Mesendoderm (in vitro differentiated cells): ENCODE measurements around the gene CRTC1.
"Not testable (repeated sequence)": the region's sequence is repeated elsewhere in the genome, so short reads cannot be mapped to it uniquely, and the experiment has no call there.

ENCODE experiments used
- DNase-seq: peaks from one replicate; pipeline ENCODE4 v3.0.0; 2013
- H2AK5ac ChIP-seq: 2 replicates; pipeline ENCODE4 v1.6.1; 2013; ENCODE audit warnings: low read length, inconsistent platforms
- H2BK120ac ChIP-seq: 2 replicates; pipeline ENCODE4 v1.6.1; 2013; ENCODE audit warnings: low read depth, mild to moderate bottlenecking, low read length, moderate library complexity, mixed read lengths
- H2BK15ac ChIP-seq: replicated peaks from 2 replicates; pipeline ENCODE4 v1.6.1; 2013; ENCODE audit warnings: low read depth, mild to moderate bottlenecking, moderate library complexity
- H2BK5ac ChIP-seq: 2 replicates; pipeline ENCODE4 v1.6.1; 2013; ENCODE audit warnings: low read length, inconsistent platforms
- H3K18ac ChIP-seq: 2 replicates; pipeline ENCODE4 v1.6.1; 2013; ENCODE audit warnings: mild to moderate bottlenecking, low read length, mixed read lengths
- H3K23ac ChIP-seq: one replicate; pipeline ENCODE4 v1.6.1; 2013; ENCODE audit warnings: low read length
- H3K27ac ChIP-seq: 2 replicates; pipeline ENCODE4 v1.5.1; 2013; ENCODE audit warnings: low read depth, mild to moderate bottlenecking, inconsistent platforms, low read length, moderate library complexity
- H3K27me3 ChIP-seq: 2 replicates; pipeline ENCODE4 v1.6.1; 2013; ENCODE audit warnings: low read length, control low read depth, mild to moderate bottlenecking, inconsistent platforms; ENCODE audit not compliant: insufficient read depth, poor library complexity
- H3K36me3 ChIP-seq: 2 replicates; pipeline ENCODE4 v1.6.1; 2013; ENCODE audit warnings: low read length, inconsistent platforms; ENCODE audit not compliant: control insufficient read depth, insufficient read depth
- H3K4ac ChIP-seq: one replicate; pipeline ENCODE4 v1.6.1; 2013; ENCODE audit warnings: low read depth, mild to moderate bottlenecking, low read length, moderate library complexity
- H3K4me1 ChIP-seq: 2 replicates; pipeline ENCODE4 v1.6.1; 2013; ENCODE audit warnings: low read depth, low read length, inconsistent platforms; ENCODE audit not compliant: control insufficient read depth
- H3K4me2 ChIP-seq: 2 replicates; pipeline ENCODE4 v1.6.1; 2013; ENCODE audit warnings: low read length
- H3K4me3 ChIP-seq: 2 replicates; pipeline ENCODE4 v1.5.1; 2013; ENCODE audit warnings: mild to moderate bottlenecking, low read length
- H3K56ac ChIP-seq: one replicate; pipeline ENCODE4 v1.6.1; 2013; ENCODE audit warnings: low read length
- H3K79me1 ChIP-seq: 2 replicates; pipeline ENCODE4 v1.6.1; 2013; ENCODE audit warnings: low read length, inconsistent platforms
- H3K79me2 ChIP-seq: 2 replicates; pipeline ENCODE4 v1.6.1; 2013; ENCODE audit warnings: mild to moderate bottlenecking, low read length; ENCODE audit not compliant: control insufficient read depth, insufficient read depth
- H3K9ac ChIP-seq: 2 replicates; pipeline ENCODE4 v1.6.1; 2013; ENCODE audit warnings: low read length, inconsistent platforms
- H4K5ac ChIP-seq: one replicate; pipeline ENCODE4 v1.6.1; 2013; ENCODE audit warnings: low read length
- H4K8ac ChIP-seq: one replicate; pipeline ENCODE4 v1.6.1; 2013; ENCODE audit warnings: low read depth, mild to moderate bottlenecking, control low read depth, low read length, moderate library complexity
- WGBS: extraction: QIAGEN DNeasy Blood & Tissue Kit; methylation state at CpG from one replicate; pipeline ENCODE4 v1.1.7; 2013; ENCODE audit warnings: low lambda C conversion rate, missing lambda C conversion rate; ENCODE audit not compliant: insufficient coverage; ENCODE audit errors: extremely low coverage; 5-methylcytosine and 5-hydroxymethylcytosine counted together

Gene CRTC1

GRCh38 chr19:18733762-18734332 is 50.4 kb downstream of the CRTC1 start:
- H4K5ac ChIP-seq, H2BK5ac ChIP-seq, H3K4me1 ChIP-seq, H2BK15ac ChIP-seq, H3K27me3 ChIP-seq, DNase-seq, H3K4me3 ChIP-seq, H2AK5ac ChIP-seq, H3K27ac ChIP-seq, H2BK120ac ChIP-seq, H3K18ac ChIP-seq, H3K36me3 ChIP-seq, H4K8ac ChIP-seq, H3K9ac ChIP-seq, H3K4ac ChIP-seq, H3K23ac ChIP-seq, H3K79me1 ChIP-seq, H3K56ac ChIP-seq, H3K4me2 ChIP-seq, H3K79me2 ChIP-seq: not testable (repeated sequence)
- no CpG with 5 or more reads among the region's 11 CpGs for WGBS

GRCh38 chr19:18735324-18735723 is 51.8 kb downstream of the CRTC1 start:
- Histone ChIP-seq H3K18ac (no peak overlapping the region), H3K4me1 (peaks cover 3% of the 10 kb centered on the region), H3K36me3 (no peaks in the 10 kb centered on the region), H3K4me2 (no peak overlapping the region), H4K8ac (no peak overlapping the region), H2AK5ac (no peak overlapping the region), H2BK120ac (no peak overlapping the region), H3K27ac (no peak overlapping the region), H2BK5ac (no peak overlapping the region), H3K4me3 (no peak overlapping the region), H3K27me3 (no peaks in the 10 kb centered on the region), H3K56ac (no peak overlapping the region), H3K23ac (no peak overlapping the region), H4K5ac (no peak overlapping the region), H3K9ac (no peak overlapping the region), H3K79me2 (no peaks in the 10 kb centered on the region), H3K4ac (no peak overlapping the region), H2BK15ac (no peak overlapping the region), H3K79me1 (no peaks in the 10 kb centered on the region)
- DNase-seq, result no peak
- WGBS, result no CpG with 5 or more reads among the region's 14 CpGs

GRCh38 chr19:18735752-18736151 is 52.3 kb downstream of the CRTC1 start:
- Histone ChIP-seq H3K56ac (no peak overlapping the region), H3K18ac (no peak overlapping the region), H3K27me3 (no peaks in the 10 kb centered on the region), H2BK120ac (no peak overlapping the region), H3K79me2 (no peaks in the 10 kb centered on the region), H3K79me1 (no peaks in the 10 kb centered on the region), H2BK15ac (no peak overlapping the region), H3K4me3 (no peak overlapping the region), H3K9ac (no peak overlapping the region), H3K23ac (no peak overlapping the region), H3K27ac (no peak overlapping the region), H2BK5ac (no peak overlapping the region), H4K8ac (no peak overlapping the region), H3K36me3 (no peaks in the 10 kb centered on the region), H3K4me1 (peaks cover 3% of the 10 kb centered on the region), H2AK5ac (no peak overlapping the region), H3K4ac (no peak overlapping the region), H4K5ac (no peak overlapping the region), H3K4me2 (no peak overlapping the region)
- WGBS, result no CpG with 5 or more reads among the region's 9 CpGs
- DNase-seq, result no peak

GRCh38 chr19:18736415-18737336 is 53.2 kb downstream of the CRTC1 start:
- Histone ChIP-seq H2BK120ac (no peak overlapping the region), H4K5ac (no peak overlapping the region), H3K27me3 (no peaks in the 10 kb centered on the region), H3K9ac (no peak overlapping the region), H3K23ac (no peak overlapping the region), H2BK5ac (no peak overlapping the region), H3K18ac (no peak overlapping the region), H3K4me3 (no peak overlapping the region), H3K79me1 (no peaks in the 10 kb centered on the region), H3K79me2 (no peaks in the 10 kb centered on the region), H3K4me2 (no peak overlapping the region), H3K4me1 (no peaks in the 10 kb centered on the region), H3K27ac (no peak overlapping the region), H3K36me3 (no peaks in the 10 kb centered on the region), H2AK5ac (no peak overlapping the region), H2BK15ac (no peak overlapping the region), H4K8ac (no peak overlapping the region), H3K56ac (no peak overlapping the region), H3K4ac (no peak overlapping the region)
- no CpG with 5 or more reads among the region's 27 CpGs for WGBS
- no peak for DNase-seq

- no peak overlapping the region for H4K8ac ChIP-seq
- H3K4ac ChIP-seq, result no peak overlapping the region
- no peak overlapping the region for H3K27ac ChIP-seq
- no peak overlapping the region for H3K9ac ChIP-seq
- no peak overlapping the region for H4K5ac ChIP-seq
- no peak overlapping the region for H2BK15ac ChIP-seq
- WGBS, result no CpG with 5 or more reads among the region's 10 CpGs
- H3K18ac ChIP-seq, result no peak overlapping the region
- H3K4me1 ChIP-seq, result no peaks in the 10 kb centered on the region
- no peak overlapping the region for H3K56ac ChIP-seq
- no peaks in the 10 kb centered on the region for H3K79me1 ChIP-seq
- no peak for DNase-seq
- no peak overlapping the region for H3K23ac ChIP-seq
- H3K4me2 ChIP-seq, result no peak overlapping the region
- H2AK5ac ChIP-seq, result no peak overlapping the region
- no peak overlapping the region for H2BK120ac ChIP-seq
- H2BK5ac ChIP-seq, result no peak overlapping the region
- no peaks in the 10 kb centered on the region for H3K27me3 ChIP-seq
- no peaks in the 10 kb centered on the region for H3K36me3 ChIP-seq
- H3K79me2 ChIP-seq, result no peaks in the 10 kb centered on the region
- H3K4me3 ChIP-seq, result no peak overlapping the region
Observed at GRCh38 chr19:18737337-18737953, 54.0 kb downstream of the CRTC1 start.
